Skin of body (tissue), 2 donors: ENCODE results near the gene LMO1. TPM values are rescaled to one million over a fixed set of nuclear protein-coding genes. Genes with fewer than 3 reads are reported as not detected.

Source experiments
- DNase-seq: peaks from one replicate; lab custom pipeline; 2025; lab: John Stamatoyannopoulos, UW
- total RNA-seq: library from RNA; depleted of rRNA; stranded (reverse); fragments of >200 nt; gene quantifications from one replicate; pipeline ENCODE4 v1.2.3, GENCODE V29; 2014

The LMO1 gene
- total RNA-seq, 1 donor from 2014 or later: 3.6 TPM

- no peak for DNase-seq
Observed at GRCh38 chr11:8266246-8267241, 2.9 kb upstream of the LMO1 start.

GRCh38 chr11:8265681-8266241, 2.1 kb upstream of the LMO1 start:
- DNase-seq: no peak

DNA sequence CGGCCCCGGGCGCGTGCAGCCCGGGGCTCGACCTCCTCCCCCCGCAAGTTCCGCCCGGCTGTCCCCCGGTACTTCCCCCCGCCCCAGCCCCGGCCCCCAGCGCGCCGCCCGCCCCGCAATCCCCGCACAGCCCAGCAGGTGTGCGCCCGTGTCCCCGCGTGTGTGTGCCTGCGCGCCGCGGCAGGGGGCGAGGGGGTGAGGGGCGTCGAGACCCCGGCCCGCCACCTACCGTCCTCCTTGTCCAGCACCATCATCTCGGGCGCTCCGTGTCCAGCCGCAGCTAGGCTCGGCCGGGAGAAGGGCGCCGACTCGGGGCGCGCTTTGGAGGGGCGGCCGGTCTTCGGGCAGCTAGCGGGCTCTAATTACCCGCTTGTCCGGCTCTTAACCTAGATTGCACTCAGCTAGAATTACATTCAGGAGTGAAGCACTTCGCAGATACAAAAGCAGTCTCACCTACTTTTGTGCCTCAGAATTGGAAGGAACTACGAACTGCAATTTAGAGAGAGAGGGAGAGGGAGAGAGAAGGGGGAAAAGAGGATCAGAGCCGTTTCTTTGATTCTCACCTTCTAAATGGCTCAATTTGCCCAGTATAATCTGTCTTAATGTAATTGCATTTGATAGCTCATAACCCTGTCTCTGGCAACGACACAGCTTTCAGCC, 439 bp downstream of the LMO1 start:
- DNase-seq: no peak

DNA sequence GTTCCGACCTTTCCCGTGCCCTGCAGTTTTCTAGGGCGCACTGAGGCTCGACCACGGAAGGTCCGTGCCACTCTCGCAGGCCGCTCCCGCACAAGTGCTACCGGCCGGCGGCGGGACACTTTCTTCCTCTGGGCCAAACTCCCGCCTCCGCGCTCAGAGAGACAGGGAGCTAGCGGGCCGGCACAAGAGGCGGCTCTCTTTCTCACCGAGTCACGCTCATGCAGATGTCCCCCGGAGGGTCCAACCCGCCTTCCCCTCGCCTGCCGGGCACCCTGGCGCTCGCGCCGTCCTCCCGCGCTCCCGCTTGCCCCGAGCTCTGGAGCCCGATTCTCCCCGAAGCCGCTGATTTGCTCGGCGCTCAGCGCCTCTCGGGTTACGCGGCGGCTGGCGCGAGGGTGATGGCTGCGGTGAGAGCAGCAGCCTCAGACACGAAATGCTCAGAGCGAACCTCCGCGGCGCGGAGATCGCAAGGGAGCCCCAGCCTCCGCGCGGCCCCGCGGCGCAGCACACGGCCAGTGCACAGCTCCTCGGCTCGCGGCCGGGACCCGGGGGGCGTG, 1.0 kb downstream of the LMO1 start:
- peak; percentile 15 for DNase-seq

GRCh38 chr11:8261921-8262551, 1.6 kb downstream of the LMO1 start:
- DNase-seq: no peak

DNA sequence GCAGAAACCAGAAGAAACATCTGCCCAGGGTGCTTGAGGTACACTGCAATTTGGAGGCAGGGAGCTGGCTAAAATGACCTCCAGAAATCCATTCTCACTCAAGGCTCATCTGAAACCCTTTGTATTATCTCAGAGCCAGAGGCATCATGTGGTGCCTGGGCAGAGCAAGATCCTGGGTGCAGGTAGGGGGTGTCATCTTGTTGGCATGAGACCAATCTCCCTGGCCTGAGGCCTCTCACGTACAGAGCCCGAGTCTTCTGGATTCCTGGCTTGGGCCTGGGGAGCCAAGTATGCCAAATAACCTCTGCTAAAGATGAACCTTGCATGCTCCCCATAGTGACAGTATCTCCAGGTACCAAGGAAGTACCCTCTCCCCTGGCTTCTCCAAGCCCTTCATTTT, 2.4 kb downstream of the LMO1 start:
- no peak for DNase-seq

GRCh38 chr11:8260202-8260966, 3.3 kb downstream of the LMO1 start:
- DNase-seq: no peak

GRCh38 chr11:8259306-8259959, 4.2 kb downstream of the LMO1 start:
- DNase-seq: no peak

DNA sequence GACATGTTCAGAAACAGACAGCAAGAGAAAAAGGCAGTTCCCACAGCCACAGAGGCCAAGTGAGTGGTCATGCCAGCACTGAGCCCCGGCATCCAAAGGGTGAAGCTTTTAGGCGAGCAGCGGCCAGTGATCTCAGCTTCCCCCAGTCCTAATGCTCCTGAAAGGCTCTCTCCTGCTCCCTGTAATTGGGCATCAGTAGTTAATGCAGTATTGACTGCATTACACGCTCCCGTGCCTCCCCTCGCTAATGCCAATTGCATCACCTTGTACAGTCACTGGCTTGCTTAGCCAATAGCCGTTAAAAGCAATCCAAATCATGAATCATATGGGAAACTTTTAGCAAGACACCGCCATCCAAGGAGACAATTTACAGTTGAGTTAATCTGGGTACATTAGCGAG, 4.9 kb downstream of the LMO1 start:
- no peak for DNase-seq

GRCh38 chr11:8258289-8258688, 5.4 kb downstream of the LMO1 start:
- no peak for DNase-seq

- no peak for DNase-seq
Observed at GRCh38 chr11:8257003-8257664, 6.5 kb downstream of the LMO1 start.

DNA sequence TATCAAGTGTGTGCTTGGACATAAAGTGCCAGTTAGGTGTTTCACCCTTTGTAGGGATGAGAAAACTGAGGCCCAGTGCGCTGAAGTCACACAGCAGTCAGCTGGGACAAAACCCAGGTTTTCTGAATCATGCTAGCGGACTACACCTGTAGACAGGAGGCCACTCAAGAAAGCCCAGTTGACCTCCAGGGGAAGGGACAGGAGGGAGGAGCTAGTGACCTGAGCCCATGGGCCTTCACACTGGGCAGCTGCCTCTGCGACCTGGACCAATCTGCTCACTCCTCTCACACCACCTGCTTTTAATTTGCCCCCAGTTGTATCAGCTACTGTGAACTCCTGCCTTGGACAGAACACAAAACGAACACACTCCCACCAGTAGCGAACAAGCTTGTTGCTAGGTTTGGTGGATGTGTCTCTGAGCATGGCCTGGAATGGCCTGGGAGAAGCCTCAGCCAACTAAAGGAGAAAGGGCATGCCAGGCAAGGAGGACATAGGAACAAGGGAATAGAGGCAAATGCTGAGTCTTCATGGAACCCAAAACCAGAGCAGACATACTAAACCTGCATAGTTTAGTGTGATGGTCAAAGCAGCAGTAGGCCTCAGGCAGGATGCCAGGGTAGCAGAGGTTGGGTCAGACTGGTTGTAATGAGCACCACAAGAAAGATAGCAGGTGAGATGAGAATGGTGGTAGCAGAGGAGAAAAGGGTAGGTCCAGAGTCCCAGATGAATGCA, 7.2 kb downstream of the LMO1 start:
- DNase-seq: no peak

DNA sequence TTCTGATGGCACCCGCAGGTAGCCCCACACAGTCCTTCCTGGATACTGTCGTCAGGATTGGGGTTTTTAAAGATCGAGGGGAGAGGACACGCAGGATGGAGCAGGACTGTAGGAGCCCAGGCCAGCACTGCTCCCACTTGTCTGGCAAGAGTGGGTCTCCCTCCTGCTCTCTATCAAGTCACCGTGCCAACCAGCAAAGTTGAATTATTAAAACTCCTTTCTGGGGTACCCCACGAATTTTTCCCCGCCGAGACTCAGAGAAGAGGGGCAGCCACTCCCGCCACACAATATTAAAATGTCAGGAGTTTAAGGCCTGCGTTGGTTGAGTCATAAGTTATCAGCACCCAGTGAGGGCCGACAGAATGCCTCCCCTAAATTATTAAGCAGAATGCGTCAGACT, 10.1 kb downstream of the LMO1 start:
- no peak for DNase-seq

DNA sequence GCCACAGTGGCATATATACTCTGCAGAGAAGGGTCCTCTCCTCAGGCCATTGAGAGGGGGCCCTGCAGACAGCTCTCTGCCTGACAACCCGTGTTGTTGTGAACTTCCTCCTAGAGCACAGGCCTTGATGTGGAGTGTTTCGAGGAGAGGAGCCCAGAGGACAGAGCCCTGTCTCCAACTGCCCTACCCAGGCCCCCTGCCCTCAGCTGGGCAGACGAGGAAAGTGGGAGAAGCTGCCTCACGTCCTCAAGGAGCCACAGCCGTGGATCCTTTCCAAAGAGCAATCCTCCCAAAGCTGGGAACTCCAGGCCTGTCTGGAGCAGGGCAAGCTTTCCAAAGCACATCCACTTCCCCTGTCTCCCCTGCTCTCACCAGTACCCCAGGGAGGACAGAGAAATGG, 10.7 kb downstream of the LMO1 start:
- DNase-seq: no peak

DNA sequence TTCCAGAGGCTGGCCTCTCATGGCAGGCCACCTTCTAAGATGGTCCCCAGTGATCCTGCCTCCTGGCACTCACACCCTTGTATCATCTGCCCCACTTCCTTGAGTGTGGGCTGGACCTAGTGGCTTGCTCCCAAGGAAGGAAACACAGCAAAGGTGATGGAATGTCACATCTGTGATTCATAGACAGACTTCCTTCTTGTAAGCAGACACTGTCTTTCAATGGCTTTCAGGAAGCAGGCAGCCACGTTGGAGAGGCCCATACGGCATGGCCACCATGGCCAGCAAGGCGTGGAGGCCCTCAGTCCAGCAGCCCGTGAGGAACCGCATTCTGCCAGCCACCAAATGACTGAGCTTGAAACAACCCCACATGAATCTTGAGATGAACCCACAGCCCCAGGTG, 11.3 kb downstream of the LMO1 start:
- DNase-seq: no peak

DNA sequence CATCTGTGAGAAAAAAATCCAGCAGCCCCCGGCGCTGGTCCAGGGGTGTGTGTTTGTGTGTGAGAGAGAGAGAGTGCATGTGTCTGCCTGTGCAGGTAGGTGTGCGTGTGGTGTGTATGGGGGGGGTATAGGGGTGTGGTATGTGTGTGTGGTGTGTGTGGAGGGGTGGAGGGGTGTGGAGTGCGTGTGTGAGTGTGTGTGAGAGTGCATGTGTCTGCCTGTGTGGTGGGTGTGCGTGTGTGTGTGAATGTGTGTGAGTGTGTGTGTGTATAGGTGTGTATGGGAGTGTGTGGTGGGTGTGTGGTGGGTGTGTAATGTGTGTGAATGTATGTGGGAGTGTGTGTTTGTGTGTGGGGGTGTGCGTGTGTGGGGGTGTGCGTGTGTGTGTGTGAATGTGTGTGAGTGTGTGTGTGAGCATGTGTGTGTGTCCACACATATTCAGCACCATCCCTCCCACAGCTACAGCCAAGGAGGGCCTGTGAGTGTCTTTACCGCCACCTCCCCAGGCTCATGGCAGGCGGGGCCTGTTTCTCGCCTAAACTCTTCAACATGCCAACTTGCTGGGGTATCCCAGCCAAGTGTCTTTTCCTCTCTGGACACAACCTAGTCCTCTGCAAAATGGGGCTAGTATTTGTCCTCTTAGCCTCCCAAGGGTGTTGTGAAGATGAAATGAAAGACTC, 11.9 kb downstream of the LMO1 start:
- no peak for DNase-seq

DNA sequence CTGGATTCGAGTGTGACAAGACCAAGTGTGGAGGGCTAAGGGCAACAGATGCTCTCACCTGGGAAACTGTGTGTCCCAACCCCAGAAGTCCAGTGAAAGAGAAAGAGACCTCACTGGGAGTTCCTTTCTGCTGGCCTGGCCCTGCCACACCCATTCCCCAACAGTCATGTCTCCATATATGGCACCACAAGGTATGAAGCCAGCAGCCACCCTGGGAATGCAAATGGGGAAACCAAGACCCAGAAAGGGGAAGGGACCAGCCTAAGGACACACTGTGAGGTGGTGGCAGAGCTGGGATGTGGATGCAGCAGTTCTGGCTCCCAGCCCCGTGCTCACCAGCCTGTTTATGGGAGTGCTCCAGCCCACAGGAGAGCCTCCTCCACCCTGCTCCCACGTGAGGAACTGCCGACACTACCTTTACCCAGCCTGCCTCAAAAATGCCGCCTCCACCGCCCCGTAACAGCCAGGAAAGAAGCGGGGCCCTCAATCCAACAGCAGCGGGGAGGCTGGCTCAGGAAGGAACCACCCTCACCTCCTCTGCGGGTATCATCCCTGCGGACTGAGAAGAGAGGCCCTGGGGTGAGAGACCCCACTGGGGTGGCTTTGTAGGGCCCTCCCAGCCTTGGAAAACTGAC, 12.6 kb downstream of the LMO1 start:
- no peak for DNase-seq

DNA sequence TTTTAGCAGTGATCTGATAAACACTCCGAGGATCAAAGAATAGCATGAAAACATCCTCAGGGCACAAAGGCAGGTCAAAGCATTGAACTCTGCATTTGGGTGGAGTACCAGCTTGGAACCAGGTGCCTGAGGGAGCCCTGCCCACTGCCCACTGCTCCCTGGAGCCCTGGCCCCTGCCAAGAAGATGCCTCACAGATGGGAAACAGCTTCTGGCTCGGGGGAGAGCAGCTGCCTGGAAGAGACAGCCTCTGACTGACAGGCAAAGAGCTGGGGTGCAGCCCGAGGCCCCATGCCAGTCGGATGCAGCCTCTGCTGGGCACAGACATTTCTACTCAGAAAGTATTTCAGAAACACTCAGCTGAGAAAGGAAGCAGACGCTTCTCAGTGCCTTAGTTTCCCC, 13.2 kb downstream of the LMO1 start:
- DNase-seq: no peak
